ENCODE data around the gene EHMT1. TPM values are rescaled to one million over a fixed set of nuclear protein-coding genes. Genes with fewer than 3 reads are reported as not detected.
A peak's percentile ranks its signal among the peaks of the same experiment; 100 is the strongest.

Gene EHMT1
- total RNA-seq, 6 experiments from 2014 or later, result 26.8 to 51.9 (median 36.7) TPM

DNA sequence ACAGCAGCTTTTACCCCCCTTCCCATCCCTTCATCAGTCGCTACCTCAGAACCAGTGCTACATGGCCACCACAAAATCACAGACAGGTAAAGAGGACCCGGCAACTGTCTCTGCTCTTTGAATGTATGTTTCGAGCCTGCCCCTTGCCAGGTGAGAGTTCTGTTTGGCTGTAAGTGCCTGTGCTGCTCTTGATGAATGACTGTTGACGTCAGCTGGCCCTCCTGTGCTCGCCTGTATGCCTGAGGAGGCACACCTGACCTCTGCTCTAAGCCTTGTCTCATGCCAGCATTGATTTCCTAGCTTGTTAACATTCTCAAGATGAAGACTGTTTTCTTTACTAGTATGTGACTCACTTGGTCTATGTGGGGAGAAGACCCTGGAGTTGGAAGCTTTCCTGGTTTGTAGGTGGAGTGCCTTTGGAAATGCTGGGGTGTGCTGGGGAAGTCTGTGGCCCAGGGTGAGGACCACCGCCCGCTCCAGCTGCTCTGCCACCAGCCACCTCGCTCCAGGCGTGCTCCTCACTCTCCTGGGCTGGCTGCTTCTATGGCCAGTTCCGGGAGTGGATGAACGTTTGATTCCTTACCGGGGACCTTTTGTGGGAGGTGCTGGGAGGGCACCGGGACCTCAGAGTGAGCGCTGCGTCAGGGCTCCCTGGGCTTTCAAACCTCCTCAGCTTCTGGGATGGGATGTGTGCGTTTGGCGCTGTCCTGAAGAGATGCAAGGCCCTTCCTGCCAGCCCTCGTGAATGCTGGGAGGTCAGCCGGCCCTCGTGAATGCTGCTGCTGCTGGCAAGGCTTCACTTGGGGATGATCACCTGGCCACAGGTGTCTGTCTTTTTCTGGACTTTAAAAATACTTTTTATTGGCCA, 109.9 kb downstream of the EHMT1 start:
- Histone ChIP-seq H3K27me3 (no peaks in the 10 kb centered on the region), H3K27ac (no peak overlapping the region), H3K9me3 (no peaks in the 10 kb centered on the region), H3K36me3 (peaks cover 0 to 27% (median 2%) of the 10 kb centered on the region in 4 donors), H3K4me1 (peaks cover 0 to 3% (median under 1%) of the 10 kb centered on the region in 4 donors), H3K4me3 (no peak overlapping the region)
- intact Hi-C loops (cut with DNase I), result no loop called here
- no peak for ATAC-seq
- no peak for DNase-seq
- TF ChIP-seq, protein P1, sequence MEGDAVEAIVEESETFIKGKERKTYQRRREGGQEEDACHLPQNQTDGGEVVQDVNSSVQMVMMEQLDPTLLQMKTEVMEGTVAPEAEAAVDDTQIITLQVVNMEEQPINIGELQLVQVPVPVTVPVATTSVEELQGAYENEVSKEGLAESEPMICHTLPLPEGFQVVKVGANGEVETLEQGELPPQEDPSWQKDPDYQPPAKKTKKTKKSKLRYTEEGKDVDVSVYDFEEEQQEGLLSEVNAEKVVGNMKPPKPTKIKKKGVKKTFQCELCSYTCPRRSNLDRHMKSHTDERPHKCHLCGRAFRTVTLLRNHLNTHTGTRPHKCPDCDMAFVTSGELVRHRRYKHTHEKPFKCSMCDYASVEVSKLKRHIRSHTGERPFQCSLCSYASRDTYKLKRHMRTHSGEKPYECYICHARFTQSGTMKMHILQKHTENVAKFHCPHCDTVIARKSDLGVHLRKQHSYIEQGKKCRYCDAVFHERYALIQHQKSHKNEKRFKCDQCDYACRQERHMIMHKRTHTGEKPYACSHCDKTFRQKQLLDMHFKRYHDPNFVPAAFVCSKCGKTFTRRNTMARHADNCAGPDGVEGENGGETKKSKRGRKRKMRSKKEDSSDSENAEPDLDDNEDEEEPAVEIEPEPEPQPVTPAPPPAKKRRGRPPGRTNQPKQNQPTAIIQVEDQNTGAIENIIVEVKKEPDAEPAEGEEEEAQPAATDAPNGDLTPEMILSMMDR (IDR thresholded peaks at IDR 0.05), result no peak
- TF ChIP-seq POLR2A (IDR thresholded peaks at IDR 0.05), result no peak
- WGBS (ENCODE audit: insufficient coverage, low coverage, low lambda C conversion rate, missing lambda C conversion rate), result 100% methylated on average over 4 of the region's 20 CpGs

DNA sequence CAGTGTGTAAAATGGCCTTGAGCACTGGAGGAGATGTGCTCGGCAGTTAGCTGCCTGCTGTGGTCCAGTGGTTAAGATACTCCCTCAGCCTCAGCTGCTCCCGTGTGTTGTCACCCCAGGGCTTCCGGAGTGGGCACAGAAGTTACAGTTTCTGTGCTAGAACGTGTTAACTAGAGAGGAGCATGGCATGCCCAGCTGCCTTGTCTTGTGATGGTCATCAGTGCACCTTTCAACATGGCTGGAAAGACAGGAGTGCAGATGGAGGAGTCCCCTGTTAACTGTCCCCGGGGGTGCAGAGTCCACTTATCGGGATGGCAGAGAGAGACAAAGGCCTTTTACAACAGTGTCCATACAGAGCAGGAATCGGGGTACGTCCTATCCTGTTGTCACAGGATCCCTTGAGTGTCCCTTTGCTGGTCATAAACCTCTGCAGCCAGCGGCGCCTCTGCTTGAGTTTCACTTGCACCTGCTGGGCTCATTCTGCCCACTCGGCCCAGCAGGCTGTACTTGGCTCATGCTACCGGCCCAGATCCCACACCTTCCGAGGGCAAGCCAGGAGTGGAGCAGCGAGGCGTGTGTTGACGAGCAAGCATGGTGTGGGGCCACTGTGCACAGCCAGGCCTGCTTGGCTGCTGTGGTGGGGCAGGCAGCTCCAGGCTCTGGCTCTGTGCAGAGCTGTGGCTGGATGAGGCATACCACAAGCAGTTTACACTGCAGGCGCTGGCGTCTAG, 112.6 kb downstream of the EHMT1 start:
- Histone ChIP-seq H3K9me3 (no peaks in the 10 kb centered on the region), H3K27me3 (no peaks in the 10 kb centered on the region), H3K4me3 (no peak overlapping the region), H3K36me3 (peaks cover 0 to 27% (median 2%) of the 10 kb centered on the region in 4 donors), H3K27ac (no peak overlapping the region), H3K4me1 (peaks cover 0 to 3% (median 0%) of the 10 kb centered on the region in 4 donors)
- TF ChIP-seq, protein P1 (IDR thresholded peaks at IDR 0.05), result no peak
- no peak for TF ChIP-seq POLR2A (IDR thresholded peaks at IDR 0.05)
- ATAC-seq (peak in 1 of 4 donors; percentile 22), DNase-seq (no peak)
- WGBS (ENCODE audit: insufficient coverage, low coverage, low lambda C conversion rate, missing lambda C conversion rate), result 95% methylated on average over 15 of the region's 18 CpGs
- intact Hi-C loops (cut with DNase I), result no loop called here

DNA sequence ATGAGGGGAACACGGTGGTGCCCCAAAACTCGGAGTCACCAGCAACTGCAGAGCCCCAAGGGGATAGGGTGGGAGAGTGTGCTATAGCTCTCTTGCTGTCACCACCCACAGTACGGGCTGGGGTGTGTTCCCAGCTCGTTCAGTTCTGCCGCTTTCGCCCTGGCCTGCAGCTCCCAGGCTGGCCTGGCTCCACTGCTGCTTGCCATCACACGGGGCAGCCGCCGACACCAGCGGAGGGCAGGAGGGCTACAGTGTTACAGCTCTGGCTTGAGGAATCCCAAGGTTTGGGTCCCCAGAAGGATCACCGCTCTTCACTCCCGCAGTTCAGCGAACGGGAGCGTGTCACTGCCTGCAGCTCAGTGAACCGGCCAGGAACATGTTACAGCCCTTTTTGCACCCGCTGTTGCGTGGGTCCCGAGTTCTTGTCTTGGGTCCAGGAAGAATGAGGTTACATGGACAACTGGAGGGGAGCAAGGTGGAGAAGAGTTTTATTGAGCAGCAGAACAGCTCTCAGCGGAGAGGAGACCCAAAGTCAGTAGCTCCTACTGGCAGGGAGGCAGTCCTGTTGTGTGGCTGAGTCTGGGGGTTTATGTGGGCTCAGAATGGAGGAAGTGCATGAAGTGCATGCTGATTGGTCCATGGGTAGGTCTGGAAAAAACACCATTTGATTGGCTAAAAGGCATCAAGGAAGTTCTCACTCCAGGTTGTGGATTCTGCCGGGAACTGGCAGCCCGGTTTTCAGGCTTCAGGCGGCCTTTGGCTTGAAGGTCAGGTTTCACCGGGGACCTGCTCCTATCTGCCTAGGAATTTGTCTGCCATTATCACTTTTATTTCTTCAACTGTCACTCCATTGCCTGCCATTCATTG, 113.4 kb downstream of the EHMT1 start:
- Histone ChIP-seq H3K27me3 (no peaks in the 10 kb centered on the region), H3K4me3 (no peak overlapping the region), H3K36me3 (peaks cover 0 to 27% (median 0%) of the 10 kb centered on the region in 4 donors), H3K27ac (no peak overlapping the region), H3K4me1 (peaks cover 0 to 3% (median 0%) of the 10 kb centered on the region in 4 donors), H3K9me3 (no peaks in the 10 kb centered on the region)
- ATAC-seq (peak in 1 of 4 donors; percentile 26), DNase-seq (no peak)
- TF ChIP-seq POLR2A (IDR thresholded peaks at IDR 0.05), result no peak
- TF ChIP-seq, protein P1 (IDR thresholded peaks at IDR 0.05), result no peak
- intact Hi-C loops (cut with DNase I), result no loop called here
- WGBS (ENCODE audit: insufficient coverage, low coverage, low lambda C conversion rate, missing lambda C conversion rate), result 97% methylated on average over 5 of the region's 24 CpGs

DNA sequence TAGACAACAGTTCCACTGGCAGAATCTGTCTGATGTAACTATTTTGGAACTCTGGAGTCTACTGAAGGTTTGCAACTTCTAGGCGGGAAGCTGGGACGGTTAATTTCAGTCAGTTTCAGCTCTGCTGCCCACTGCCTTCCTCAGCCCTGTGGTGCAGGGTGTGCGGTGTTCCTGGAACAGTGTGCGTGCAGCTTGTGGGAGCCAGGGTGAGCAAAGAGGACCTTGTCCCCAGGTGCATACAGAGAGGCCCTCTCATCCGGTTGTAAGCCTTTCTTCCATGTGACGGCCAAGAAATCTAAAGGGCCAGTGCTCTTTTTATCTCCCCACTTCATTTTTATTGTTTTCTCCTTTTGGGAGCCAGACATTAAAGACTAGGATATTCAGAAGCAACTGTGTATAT, 114.6 kb downstream of the EHMT1 start:
- Histone ChIP-seq H3K4me1 (peaks cover 0 to 3% (median 0%) of the 10 kb centered on the region in 4 donors), H3K27ac (no peak overlapping the region), H3K4me3 (no peak overlapping the region), H3K36me3 (peaks cover 0 to 25% (median 0%) of the 10 kb centered on the region in 4 donors), H3K9me3 (no peaks in the 10 kb centered on the region), H3K27me3 (no peaks in the 10 kb centered on the region)
- WGBS (ENCODE audit: insufficient coverage, low coverage, low lambda C conversion rate, missing lambda C conversion rate), result 41% methylated on average over 6 of the region's 6 CpGs
- DNase-seq (peak in 2 of 3 donors; percentile 50 to 67), ATAC-seq (peak; percentile 88 to 95 (median 92))
- TF ChIP-seq, protein P1 (IDR thresholded peaks at IDR 0.05), result no peak
- no peak for TF ChIP-seq POLR2A (IDR thresholded peaks at IDR 0.05)
- intact Hi-C loops (cut with DNase I), result no loop called here

All from right lobe of liver (tissue), 6 donors.